Activated CD8-positive, alpha-beta memory T cell treated with anti-CD3 and anti-CD28 coated beads, Interleukin-2, amount 50 U/mL, for 24 hours (primary cell): ENCODE measurements around the gene IGLON5.

Experiments
- DNase-seq: peaks from one replicate; pipeline ENCODE4 v3.0.0-alpha.2; 2020; ENCODE audit errors: extremely low read depth

The IGLON5 gene

DNA sequence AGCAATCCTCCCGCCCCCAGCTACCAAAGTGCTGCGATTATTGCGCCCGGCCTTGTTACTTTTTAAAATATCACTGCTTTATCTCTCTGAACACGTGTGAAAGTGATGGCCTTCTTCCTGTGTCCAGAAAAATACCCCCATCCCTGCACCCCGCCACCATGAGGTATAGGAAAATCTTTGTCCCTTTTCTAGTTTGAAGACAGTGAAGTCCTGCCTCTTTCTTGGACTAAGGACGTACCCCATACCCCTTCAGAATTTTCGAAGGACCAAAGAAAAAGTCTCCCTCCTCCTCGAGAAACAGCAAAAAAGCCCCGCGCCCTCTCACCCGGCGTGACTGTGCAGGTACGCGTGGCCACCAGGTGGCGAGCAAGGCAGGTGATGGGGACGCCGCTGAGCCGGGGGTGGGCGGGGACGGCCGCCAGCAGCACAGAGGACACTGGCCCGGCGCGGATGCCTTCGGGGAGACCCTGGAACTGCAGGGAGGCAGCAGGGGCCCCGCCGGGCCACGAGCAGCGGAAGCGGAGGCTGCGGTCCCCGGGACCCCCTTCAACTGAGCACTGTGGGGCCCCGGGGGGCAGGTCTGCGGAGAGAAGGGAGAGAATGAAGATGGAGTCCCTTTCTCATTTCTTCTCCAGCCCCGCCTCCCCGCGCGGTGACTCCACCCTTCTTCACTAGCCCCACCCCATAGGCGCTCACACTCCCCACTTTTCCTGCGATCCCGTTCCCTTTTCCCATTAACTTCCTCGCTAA, 27.3 kb downstream of the IGLON5 start:
- peak; percentile 50 for DNase-seq

DNA sequence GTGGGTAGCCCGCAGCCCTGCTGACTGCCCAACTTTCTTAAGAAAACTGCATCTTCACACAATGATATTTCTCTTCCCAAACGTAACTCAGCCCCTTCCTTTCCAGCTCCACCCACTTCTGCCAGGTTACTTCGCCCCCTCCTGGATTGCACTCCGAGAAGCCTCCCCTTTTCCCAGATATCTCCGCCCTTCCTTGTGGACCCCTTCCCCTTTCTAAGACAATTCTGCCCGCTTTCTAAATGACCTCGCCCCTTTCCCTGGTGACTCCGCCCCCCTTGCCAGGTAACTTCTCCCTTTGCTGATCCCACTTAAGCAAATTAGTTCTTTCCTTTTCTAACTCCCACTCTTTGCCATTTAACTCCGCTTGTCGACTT, 27.9 kb downstream of the IGLON5 start:
- no peak for DNase-seq

DNA sequence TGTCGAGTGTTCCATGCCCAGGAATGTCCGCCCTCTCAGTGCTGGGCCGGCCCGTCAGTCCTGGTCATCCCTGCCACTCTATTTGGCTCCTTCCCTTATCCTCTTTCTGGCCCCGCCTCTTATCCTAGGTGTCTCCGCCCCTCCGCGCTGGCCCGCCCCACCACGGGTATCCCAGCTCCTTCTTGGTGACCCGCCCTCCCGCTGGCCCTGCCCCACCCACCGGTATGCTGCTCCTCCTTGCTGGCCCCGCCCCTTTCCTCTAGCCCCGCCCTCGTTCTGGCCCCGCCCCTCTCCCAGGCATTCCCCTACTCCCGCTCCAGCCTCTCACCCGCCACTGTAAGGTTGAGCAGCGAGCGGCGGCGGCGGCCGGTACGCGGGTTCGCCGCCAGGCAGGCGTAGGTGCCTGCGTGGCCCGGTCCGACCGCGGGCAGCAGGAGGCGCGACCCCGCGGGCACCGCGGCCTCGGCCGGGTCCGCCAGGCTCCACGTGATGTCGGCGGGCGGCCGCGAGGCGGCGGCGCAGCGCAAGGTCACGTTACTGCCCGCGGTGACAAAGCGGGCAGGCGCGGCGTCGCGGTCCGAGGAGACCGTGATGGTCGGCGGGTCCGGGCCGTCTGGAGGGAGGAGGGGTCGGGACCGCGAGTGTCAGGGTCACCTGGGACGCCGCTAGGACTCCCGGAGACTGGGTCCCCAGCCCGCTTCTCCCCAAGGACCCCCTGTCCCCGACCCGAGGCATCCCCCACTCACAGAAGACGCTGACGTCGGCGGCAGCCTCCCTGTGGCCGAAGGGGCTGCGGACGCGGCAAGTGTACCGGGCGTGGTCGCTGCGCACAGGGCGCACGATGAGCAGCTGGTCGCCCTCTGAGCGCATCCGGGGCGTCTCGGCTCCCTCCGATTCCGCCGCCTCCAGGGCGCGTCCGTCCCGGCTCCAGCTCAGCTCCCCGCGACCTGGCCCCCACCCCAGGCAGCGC, 28.5 kb downstream of the IGLON5 start:
- peak; percentile 90 for DNase-seq

DNA sequence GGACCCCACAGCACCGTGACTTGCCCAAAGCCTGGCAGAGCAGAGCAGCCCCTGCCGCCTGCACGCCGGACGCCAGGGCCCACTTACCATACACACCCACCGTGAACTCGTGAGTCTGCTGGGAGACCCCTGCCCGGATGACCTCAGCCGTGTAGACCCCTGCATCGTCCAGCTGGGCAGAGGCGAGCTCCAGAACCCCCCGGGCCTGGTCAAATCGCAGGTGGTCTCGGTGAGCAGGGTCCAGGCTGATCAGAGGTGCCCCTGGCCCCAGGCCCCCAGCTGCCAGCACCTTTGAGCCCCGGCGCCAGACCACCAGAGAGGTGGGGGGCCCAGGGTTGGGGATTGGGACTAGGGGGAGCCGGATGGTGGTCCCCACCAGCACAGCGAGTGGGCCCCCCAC, 29.6 kb downstream of the IGLON5 start:
- DNase-seq = no peak

DNA sequence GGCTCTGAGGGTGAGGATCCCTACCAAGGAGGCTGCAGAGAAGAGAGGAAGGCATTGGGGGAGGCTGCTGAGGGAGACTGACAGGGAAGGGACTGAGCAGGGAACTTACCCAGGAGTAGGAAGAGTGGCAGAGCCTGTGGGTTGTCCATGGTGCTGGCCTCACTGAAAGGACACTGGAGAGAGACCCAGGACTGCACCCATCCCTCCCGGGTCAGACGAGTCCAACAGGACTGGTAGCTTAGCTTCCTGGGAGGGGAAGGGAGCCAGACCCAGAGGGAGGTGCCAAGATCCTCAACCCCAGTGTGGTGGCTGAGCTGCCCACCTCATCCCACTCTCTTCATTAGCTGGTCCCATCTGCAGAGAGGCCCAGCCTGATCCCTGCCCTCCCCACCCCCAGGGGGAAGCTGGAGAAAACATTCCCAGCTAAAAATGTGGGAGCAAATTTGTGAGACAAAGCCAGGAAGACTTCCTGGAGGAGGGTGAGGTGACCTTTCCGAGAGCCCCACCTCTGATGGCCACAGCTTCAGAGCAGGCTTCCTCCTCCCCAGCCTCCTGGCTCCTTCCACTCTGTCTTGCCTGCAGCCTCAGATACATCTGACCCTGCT, 30.6 kb downstream of the IGLON5 start, which contains the start of gene VSIG10L:
Gene VSIG10L (minus strand): TSS at position 164 of the 605 bp plus-strand sequence. CDS start 15 bp downstream, at position 149.
- no peak for DNase-seq

DNA sequence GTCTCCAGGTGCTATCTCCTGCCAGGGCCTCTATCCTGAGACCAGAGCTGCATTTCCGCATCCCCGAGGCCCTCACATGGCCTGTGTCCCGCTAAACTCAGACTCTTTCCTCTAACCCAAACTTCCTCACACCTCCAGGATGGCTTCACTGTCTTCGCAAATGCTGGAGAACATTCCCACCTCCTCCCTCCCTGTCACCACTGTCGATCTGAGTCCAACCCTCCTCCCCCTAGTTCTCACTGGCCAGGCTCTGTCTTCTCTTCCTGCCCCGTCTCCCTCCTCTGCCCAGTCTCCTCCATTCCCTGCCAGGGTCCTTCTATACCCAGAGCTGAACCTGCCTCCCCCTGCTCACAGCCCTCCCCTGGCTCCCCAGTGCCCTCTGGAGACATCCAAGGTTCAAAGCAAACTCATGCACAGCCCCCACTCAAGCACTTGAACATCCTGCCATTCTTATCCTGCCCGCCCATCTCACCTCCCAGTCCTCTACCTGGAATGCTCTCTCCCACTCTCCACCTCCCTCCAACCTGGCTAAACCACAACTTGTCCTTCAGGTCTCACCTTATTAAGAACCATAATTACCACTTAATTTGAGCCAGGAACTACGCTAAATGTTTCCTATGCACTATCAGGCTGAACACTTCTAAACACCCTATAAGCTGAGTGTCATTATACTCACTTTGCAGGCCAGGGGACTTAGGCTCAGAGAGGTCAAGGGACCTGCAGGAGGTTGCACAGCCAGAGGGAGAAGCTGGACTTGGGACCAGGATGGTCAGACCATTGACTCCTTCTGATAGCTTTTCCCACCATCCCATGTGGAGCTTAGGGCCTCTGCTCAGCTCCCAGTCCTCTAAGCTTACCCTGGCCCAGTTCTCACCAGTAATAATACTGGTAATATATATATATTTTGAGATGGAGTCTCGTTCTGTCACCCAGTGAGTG, 31.5 kb downstream of the IGLON5 start:
- DNase-seq = no peak

DNA sequence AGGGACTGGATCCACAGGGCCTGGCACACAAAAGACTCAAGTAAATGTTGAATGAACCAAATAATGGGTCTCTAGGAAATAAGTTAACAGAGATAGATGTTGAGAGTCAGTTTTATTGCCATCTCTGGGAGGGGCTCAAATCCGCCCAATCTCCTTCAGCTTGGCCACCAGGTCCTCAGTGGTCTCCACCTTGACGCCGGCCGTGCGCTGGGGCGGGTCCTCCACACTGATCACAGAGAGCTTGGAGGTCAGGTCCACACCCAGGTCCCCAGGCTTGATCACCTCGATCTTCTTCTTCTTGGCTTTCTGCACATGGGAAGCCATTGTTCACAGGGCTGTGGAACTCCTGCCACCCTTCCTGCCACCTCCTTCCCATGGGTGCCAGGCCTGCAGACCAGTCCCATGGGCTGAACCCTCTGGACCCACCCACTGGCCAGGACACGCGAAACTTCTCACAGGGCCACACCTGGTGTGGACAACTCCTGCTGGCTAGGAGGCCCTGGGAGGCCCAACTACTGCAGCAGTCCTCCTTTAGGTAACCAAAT, 33.7 kb downstream of the IGLON5 start:
- no peak for DNase-seq

DNA sequence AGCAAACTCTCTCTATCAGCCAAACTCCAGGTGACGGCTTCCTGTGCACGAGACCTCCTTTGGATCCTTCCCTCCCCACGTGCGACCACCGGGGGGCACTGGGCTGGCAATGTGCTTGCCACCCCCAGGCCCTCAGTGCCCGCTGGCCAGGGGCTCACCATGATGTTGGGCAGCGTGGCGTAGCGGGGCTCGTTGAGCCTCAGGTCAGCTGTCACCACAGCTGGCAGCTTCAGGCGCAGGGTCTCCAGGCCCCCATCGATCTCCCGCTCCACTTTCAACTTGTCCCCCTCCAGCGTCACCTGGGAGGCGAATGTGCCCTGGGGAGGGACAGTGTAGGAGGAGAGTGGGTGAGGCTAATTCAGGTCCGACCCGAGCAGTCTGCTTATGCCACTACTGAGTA, 35.3 kb downstream of the IGLON5 start:
- no peak for DNase-seq

DNA sequence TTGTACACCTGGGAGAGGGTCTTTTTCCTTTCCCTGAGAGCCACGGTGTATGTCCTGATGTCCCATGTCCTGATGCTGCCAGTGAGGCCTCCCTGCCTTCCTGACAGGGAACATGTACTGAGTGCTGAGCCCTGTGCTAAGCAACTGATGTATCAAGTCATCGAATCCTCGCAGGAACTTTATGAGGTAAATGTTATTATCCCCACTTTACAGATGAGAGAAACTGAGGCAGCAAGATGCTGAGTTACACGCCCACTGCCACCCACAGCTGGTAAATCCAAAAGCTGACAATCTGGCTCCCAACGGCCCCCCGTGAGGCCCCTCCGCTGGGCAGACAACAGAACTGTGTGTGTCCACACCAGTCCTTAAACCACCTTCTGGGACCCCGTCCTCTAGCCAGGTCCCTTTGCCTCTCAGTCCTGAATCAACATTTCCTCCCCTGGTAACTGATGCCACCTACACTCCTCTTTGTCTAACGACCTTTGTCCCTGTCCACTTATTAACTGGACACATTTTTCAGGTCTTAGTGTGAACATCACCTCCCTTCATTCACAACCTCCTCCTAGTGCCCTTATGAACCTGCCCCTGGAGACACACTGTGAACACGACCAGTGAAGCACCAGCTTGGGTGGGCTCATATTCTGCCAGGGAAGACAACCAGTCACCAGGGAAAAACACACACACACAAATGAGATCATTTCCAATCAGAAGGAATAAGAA, 35.9 kb downstream of the IGLON5 start:
- DNase-seq = no peak

DNA sequence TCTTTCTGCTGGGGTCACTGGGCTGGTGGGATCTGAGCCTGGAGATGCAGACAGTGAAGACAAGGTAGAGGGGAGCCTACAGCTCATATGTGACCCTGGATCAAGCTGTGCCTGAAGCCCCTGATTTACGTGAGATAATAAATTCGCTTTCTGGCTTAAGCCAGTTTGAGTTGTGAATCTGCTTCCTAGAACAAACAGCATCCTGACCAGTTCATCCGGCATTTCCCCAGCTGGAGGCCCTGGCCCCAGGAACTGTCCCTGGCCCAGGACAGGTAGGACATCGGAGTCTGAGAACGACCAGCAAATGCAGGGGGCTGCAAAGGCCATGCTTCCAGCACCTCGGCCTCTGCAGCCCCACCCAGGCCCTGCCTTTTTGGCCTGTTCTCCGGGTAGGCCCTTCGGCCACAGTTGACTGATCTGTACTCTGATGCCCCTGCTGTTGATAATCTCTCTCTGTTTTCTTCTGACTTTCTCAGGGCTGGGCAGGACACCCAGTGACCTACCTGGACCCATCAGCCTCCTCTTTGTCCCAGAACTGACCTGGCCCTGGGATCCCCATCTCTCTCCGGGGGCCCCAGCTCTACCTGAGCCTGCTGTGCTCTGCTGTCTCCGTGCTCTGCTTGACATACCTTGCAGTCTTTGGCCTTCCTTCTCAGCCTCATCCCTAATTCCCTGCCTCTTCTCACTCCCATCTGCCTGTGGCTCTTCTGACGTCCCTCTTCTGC, 40.0 kb downstream of the IGLON5 start:
- DNase-seq = no peak

DNA sequence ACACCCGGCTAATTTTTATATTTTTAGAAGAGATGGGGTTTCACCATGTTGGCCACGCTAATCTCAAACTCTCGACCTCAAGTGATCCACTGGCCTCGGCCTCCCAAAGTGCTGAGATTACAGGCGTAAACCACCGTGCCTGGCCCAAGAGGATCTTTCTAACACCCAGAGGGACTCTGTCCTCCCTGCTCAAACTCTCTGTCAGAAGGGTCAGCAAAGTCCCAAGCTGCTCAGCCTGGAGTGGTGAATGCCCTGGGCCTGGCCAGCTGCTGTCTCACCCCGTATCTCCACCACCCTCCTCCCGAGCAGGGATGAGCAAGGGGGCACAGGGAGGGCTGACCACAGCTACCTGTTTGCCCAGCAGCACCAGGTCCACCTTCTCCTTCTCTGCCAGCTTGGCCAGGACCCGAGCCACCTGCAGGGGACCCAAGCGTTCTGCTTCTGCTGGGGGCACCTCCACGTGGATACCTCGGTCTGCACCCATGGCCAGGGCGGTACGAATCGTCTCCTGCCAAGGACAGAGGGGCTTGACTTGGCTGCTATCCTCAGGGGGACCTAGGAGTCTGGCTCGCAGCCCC, 41.4 kb downstream of the IGLON5 start:
- DNase-seq = no peak

DNA sequence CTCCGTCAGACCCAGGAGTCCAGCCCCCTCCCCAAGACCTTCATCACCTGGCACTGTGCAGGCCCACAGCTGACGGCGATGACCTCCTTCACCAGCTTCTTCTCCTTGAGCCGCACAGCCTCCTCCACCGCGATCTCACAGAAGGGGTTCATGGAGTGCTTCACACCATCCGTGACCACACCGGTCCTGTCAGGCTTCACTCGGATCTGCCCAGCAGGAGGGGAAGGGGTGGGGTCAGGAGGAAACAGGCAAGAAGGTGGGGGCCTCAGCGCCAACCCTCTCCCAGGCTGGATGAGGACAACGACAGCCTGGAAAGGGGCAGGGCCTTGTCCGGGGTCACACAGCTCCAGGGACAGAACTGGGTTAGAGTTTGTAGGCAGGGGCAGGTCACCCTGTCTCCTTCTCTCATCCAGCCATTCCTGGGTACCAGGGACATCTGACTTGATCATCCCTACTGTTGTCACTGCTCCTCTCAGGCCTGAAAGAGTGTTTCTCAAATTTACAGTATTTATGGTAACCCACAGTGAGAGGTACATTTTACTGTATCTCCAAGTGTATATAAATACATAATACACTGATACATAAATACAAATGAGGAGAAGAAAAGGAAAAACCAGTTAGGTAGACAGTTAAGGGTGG, 42.8 kb downstream of the IGLON5 start:
- DNase-seq = no peak

DNA sequence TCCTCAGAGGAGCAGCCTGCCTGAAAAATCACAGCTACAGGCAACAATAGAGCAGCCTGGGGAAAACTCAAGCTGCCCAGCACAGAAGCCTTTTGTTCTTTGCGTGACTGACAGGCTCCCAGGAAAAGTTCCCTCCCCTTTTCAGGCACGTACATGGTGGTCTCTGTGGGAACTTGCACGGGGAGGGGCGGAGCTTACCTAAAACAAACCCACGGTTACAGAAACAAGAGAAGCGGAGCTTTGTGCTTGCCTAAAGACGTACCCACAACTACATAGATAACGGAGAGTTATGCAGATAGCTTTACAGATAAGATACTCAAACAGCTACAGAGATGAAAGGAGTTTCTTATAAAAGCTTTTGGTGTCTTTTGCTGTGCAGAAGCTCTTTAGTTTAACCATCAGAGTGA, 43.3 kb downstream of the IGLON5 start:
- no peak for DNase-seq

DNA sequence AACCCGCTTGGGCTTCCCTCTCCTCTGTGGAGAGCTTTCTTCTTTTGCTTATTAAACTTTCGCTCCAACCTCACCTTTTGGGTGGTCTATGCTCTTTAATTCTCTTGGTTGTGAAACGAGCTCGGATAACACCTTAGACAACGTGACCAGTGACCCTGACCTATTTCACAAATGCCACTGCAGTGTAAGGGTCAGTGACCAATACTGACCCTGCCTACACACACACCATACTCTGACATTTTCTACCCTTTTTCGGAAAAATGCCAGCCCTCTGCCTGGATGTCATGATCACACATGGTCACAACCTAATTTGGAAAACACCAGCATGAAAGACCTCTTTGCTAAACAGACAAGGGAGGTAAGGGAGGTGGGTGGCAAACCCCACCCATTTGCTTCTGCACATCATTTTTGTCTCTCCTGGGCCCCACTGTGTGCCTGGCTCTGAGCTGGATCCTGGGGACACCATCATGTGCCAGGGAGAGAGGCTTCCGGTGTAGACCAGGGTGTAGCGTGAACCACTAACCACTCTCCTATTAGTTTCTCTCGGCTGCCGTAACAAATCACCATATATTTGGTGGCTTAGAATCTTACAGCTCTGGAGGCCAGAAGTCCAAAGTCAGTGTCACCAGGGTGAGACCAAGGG, 44.8 kb downstream of the IGLON5 start:
- DNase-seq = no peak

DNA sequence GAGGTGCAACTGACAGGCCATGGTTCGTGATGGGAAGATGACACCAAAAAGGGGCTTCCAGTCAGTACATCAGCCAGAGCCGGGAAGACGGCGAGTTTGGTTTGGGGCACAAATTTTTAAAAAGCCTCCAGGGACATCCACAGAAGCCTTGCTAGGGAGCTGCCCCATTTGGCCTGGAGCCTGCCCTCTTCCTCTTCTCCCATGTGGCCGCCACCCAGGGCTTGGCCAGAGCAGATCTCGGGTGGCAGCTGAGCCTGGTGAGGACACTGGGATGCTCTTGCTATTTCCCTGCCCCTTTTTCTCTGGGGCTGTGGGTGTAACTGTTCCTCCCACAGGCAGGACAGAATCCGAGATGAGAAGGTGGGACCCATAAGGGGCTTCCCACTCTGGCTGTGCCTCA, 46.5 kb downstream of the IGLON5 start:
- DNase-seq = no peak

DNA sequence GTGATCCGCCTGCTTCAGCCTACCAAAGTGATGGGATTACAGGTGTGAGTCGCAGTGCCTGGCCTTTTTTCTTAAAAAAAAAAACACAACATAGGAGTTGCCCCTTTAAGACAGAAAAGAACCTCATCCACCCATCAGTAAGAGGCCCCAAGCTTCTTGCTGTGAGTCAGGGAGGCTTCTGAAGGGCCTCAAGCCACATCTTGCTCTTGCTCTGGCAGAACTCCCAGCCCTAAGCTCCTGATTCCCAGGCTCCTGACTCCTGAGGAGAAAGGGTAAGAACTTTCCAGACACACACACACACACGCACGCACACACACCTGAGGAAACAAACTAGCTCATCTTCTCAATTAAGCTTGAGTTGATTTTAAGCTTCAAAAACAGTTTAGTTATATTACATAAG, 47.9 kb downstream of the IGLON5 start:
- no peak for DNase-seq

DNA sequence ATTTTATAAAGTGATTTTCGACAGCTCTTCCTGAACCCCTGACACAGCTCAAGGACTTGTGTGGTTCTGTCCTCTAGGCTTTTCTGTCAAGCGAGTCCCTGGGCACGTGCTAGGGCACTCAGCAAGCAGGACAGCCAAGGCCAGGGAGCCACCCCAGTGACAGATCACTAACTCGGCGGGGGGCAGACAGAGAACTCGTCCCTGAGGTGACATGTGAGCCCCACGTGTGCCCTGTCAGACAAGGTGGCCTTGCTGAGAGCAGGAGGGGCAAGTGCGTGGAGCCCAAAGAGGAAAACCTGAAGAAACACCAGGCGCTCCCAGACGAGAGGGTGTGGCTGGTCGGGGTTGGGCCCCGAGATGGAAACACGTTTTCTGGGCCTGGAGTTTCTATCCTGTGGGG, 49.8 kb downstream of the IGLON5 start:
- DNase-seq = no peak
